Choroid plexus epithelial cell (primary cell): ENCODE results near the gene KCNF1.

ENCODE experiments used
- DNase-seq: peaks from one replicate; pipeline ENCODE4 v3.0.0-alpha.2; 2010; ENCODE audit warnings: low read depth
- H3K4me3 ChIP-seq: 2 replicates; pipeline ENCODE4 v1.5.1; 2011; ENCODE audit warnings: low read depth, mild to moderate bottlenecking, control low read depth, low read length, moderate library complexity
- TF ChIP-seq, protein P1 (sequence below): conservative IDR thresholded peaks from 2 replicates; pipeline ENCODE4 v1.5.1; 2011; ENCODE audit warnings: low read depth, mild to moderate bottlenecking, control low read depth, inconsistent platforms, low read length, moderate library complexity

Gene KCNF1

DNA sequence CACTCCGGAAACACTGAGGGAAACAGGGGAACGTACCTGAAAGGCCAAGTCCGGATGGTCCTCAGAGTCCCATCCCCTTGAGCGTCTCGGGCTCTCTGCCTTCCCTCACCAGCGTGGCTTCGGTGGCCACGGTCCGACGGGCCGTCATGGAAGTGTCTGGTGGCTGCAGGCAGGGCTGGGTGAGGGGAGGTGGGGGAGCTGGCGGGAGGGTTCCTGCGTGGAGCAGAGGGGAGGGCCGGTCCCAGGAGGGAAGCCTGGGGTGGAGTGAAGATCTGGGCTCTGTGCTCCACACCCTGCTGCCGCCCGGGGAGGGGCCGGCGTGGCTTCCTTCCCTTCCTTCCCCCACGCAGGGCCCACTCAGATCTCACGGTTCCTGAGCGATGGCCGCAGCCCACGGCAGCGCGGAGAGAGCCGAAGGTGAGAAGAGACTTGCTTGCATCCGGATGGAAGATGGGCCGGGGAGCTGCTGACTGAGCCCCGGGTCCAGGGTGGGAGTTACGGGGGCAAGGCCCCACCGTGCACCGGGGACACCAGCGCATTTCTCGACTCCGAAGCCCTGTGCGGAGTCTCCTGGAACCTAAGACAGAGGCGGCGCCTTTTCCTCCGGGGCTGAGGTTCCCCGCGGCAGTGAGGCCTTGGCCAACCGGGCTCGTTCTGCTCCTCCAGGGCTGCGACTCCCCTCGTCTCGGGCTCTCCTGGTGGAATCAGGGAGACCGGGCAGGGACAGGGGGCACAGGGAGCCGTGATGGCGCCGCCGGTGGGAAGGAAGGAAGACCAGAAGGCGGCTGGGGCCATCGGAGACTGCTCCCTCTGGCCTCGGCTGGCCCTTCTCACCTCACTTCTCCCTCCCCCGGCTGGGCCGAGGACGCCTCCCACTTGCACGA, 49.1 kb downstream of the KCNF1 start:
- no peak overlapping the region for H3K4me3 ChIP-seq
- TF ChIP-seq, protein P1, sequence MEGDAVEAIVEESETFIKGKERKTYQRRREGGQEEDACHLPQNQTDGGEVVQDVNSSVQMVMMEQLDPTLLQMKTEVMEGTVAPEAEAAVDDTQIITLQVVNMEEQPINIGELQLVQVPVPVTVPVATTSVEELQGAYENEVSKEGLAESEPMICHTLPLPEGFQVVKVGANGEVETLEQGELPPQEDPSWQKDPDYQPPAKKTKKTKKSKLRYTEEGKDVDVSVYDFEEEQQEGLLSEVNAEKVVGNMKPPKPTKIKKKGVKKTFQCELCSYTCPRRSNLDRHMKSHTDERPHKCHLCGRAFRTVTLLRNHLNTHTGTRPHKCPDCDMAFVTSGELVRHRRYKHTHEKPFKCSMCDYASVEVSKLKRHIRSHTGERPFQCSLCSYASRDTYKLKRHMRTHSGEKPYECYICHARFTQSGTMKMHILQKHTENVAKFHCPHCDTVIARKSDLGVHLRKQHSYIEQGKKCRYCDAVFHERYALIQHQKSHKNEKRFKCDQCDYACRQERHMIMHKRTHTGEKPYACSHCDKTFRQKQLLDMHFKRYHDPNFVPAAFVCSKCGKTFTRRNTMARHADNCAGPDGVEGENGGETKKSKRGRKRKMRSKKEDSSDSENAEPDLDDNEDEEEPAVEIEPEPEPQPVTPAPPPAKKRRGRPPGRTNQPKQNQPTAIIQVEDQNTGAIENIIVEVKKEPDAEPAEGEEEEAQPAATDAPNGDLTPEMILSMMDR: no peak
- no peak for DNase-seq

DNA sequence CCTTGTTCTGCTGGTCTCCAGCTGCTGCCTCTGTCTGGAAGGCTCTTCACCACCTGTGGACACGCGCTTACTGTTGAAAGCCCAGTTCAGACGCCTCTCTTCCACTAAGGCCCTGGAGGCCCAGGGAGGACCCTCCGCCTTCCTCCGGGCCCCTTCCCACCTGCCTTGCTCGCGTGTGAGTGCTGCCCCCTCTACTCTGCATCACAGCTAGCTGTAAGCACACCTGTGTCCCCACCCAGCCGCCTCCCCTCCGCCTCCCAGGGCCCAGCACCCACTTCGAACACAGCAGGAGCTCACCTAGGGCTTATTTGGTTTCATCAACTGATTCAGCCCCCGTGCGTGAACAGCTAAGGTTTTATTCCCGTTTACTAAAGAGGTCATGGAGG, 49.7 kb downstream of the KCNF1 start:
- H3K4me3 ChIP-seq: no peak overlapping the region
- no peak for DNase-seq
- TF ChIP-seq, protein P1: no peak

DNA sequence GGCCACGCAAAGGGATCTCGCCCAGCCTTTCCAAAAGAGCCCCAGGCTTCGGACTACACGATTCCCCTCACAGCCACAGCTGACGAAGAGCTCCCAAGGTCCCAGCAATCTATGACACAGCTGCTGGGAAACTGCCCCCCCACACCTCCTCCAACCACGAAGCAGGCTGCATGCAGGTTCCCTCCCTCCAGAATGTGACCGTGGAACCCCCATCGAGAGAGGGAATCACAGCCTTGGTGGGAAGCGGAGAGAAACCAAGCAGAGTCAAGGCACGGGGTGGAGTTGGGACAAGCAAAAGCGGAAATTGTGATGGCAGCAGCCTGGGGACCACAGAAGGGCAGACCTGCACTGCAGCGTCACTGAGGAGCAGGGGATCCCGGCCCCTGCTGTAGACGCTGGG, 50.3 kb downstream of the KCNF1 start:
- H3K4me3 ChIP-seq: no peak overlapping the region
- DNase-seq: no peak
- TF ChIP-seq, protein P1: no peak

DNA sequence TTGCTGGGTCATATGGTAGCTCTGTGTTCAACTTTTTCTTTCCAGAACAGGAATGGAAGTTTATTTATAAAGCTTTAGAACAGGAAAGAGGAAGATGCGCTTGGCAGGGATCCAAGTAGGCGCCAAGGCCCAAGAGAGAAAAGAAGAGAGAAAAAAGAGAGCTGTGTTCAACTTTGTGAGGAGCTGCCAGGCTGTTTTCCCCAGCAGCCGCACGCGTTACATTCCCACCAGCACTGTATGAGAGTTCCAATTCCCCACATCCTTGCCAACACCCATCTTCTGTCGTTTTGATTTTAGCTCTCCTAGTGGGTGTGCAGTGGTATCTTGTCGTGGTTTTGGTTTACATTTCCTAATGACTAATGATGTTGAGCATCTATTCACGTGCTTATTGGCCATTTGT, 51.4 kb downstream of the KCNF1 start:
- TF ChIP-seq, protein P1: no peak
- no peak overlapping the region for H3K4me3 ChIP-seq
- DNase-seq: peak; percentile 51
